ENCODE results near the gene TP73.
A peak's percentile ranks its signal among the peaks of the same experiment; 100 is the strongest.

TP73 gene

GRCh38 chr1:3775490-3776230 is 123.3 kb downstream of the TP73 start:
- Histone ChIP-seq H3K36me3 (ENCODE audit: insufficient read depth) (no peaks in the 10 kb centered on the region), H2AFZ (ENCODE audit: low read depth) (no peak overlapping the region), H3K27ac (no peak overlapping the region), H3K4me2 (0 out of 2 replicates have a peak overlapping the region, but pooled peaks have one; percentile 3), H4K20me1 (ENCODE audit: insufficient read depth) (no peaks in the 10 kb centered on the region), H3K4me3 (IDR thresholded peaks at IDR 0.05; ENCODE audit: insufficient read depth, low read depth, low read length) (no peak overlapping the region), H3K4me1 (ENCODE audit: low read depth, poor library complexity, severe bottlenecking) (peaks cover 15% of the 10 kb centered on the region), H3K79me2 (ENCODE audit: insufficient read depth, low read depth) (no peaks in the 10 kb centered on the region), H3K27me3 (ENCODE audit: insufficient read depth, low read depth) (peaks cover 6% of the 10 kb centered on the region; the same call in 1 of the 2 replicates), H3K9ac (no peak overlapping the region)
- TF ChIP-seq, protein P1, sequence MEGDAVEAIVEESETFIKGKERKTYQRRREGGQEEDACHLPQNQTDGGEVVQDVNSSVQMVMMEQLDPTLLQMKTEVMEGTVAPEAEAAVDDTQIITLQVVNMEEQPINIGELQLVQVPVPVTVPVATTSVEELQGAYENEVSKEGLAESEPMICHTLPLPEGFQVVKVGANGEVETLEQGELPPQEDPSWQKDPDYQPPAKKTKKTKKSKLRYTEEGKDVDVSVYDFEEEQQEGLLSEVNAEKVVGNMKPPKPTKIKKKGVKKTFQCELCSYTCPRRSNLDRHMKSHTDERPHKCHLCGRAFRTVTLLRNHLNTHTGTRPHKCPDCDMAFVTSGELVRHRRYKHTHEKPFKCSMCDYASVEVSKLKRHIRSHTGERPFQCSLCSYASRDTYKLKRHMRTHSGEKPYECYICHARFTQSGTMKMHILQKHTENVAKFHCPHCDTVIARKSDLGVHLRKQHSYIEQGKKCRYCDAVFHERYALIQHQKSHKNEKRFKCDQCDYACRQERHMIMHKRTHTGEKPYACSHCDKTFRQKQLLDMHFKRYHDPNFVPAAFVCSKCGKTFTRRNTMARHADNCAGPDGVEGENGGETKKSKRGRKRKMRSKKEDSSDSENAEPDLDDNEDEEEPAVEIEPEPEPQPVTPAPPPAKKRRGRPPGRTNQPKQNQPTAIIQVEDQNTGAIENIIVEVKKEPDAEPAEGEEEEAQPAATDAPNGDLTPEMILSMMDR (conservative IDR thresholded peaks at IDR 0.05; ENCODE audit: low read depth, low read length): peak; percentile 51; the same call in 1 of the 2 replicates

GRCh38 chr1:3776231-3776961 is 124.1 kb downstream of the TP73 start:
- peaks cover 15% of the 10 kb centered on the region for H3K4me1 ChIP-seq (ENCODE audit: low read depth, poor library complexity, severe bottlenecking)
- no peak overlapping the region for H3K4me3 ChIP-seq (IDR thresholded peaks at IDR 0.05; ENCODE audit: insufficient read depth, low read depth, low read length)
- no peak overlapping the region for H3K9ac ChIP-seq
- H3K36me3 ChIP-seq (ENCODE audit: insufficient read depth): peaks cover 5% of the 10 kb centered on the region; the same call in 1 of the 2 replicates
- TF ChIP-seq, protein P1 (conservative IDR thresholded peaks at IDR 0.05; ENCODE audit: low read depth, low read length): 0 out of 2 replicates have a peak, but pooled peaks have one; percentile 21
- no peaks in the 10 kb centered on the region for H3K27me3 ChIP-seq (ENCODE audit: insufficient read depth, low read depth)
- 0 out of 2 replicates have a peak overlapping the region, but pooled peaks have one; percentile 3 for H3K4me2 ChIP-seq
- no peak overlapping the region for H3K27ac ChIP-seq
- no peaks in the 10 kb centered on the region for H3K79me2 ChIP-seq (ENCODE audit: insufficient read depth, low read depth)
- H2AFZ ChIP-seq (ENCODE audit: low read depth): no peak overlapping the region
- H4K20me1 ChIP-seq (ENCODE audit: insufficient read depth): no peaks in the 10 kb centered on the region

- Histone ChIP-seq H3K36me3 (ENCODE audit: insufficient read depth) (peaks cover 8% of the 10 kb centered on the region; the same call in 1 of the 2 replicates), H3K4me2 (no peak overlapping the region), H3K4me3 (IDR thresholded peaks at IDR 0.05; ENCODE audit: insufficient read depth, low read depth, low read length) (no peak overlapping the region), H4K20me1 (ENCODE audit: insufficient read depth) (no peaks in the 10 kb centered on the region), H3K4me1 (ENCODE audit: low read depth, poor library complexity, severe bottlenecking) (peaks cover 9% of the 10 kb centered on the region), H3K9ac (no peak overlapping the region), H2AFZ (ENCODE audit: low read depth) (no peak overlapping the region), H3K27me3 (ENCODE audit: insufficient read depth, low read depth) (no peaks in the 10 kb centered on the region), H3K27ac (no peak overlapping the region), H3K79me2 (ENCODE audit: insufficient read depth, low read depth) (no peaks in the 10 kb centered on the region)
- TF ChIP-seq, protein P1 (conservative IDR thresholded peaks at IDR 0.05; ENCODE audit: low read depth, low read length): no peak
These were observed 124.8 kb downstream of the TP73 start for GRCh38 chr1:3777078-3777547.

DNA sequence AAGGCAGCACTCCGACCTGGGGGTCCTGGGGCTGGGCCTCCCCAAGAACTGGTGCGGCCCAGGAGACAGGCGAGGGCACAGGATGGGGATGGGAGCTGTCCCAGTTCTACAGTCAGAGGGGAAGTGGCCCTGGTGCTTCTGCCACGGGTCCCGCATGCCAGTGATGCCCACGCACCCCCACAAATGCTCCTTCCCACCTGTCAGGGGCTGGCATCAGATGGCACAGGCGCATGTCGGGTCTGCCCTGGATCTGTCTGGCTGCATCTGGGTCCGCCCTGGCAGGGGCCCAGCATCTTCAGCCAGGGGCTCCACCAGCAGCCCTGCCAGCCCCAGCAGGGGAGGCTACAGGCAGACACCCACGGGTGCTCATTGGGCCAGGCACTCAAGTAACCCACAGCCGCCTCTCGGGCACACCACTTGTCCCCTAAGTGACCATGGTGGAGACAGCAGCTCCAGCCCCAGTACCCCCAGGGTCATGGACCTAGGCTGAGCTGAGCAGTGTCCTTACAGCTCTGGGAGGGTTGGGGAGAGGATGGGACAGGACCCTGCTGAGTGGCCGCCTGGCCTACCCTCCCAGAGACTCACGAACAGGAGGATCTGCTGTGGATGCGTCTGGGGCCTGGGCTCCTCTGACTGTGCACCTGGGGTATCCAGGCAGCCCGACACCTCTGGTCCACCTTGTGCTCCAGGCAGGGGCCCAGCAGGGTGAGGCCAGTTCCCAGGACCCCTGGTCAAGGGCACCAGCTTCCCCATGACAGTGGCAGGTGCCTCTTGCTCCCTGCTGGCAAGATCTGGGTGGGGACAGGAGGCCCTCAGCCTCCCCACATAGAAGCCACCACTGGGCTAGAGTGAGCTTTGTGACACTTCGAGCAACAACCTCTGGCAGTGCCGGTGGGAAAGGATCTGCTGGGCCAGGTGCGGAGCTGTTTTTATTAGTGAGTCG is 125.6 kb downstream of the TP73 start:
- H3K79me2 ChIP-seq (ENCODE audit: insufficient read depth, low read depth): no peaks in the 10 kb centered on the region
- H3K4me1 ChIP-seq (ENCODE audit: low read depth, poor library complexity, severe bottlenecking): peaks cover 9% of the 10 kb centered on the region
- TF ChIP-seq, protein P1 (conservative IDR thresholded peaks at IDR 0.05; ENCODE audit: low read depth, low read length): no peak
- no peak overlapping the region for H3K9ac ChIP-seq
- H3K36me3 ChIP-seq (ENCODE audit: insufficient read depth): peaks cover 8% of the 10 kb centered on the region; the same call in 1 of the 2 replicates
- H2AFZ ChIP-seq (ENCODE audit: low read depth): no peak overlapping the region
- H4K20me1 ChIP-seq (ENCODE audit: insufficient read depth): no peaks in the 10 kb centered on the region
- no peak overlapping the region for H3K4me3 ChIP-seq (IDR thresholded peaks at IDR 0.05; ENCODE audit: insufficient read depth, low read depth, low read length)
- H3K27me3 ChIP-seq (ENCODE audit: insufficient read depth, low read depth): no peaks in the 10 kb centered on the region
- no peak overlapping the region for H3K27ac ChIP-seq
- H3K4me2 ChIP-seq: no peak overlapping the region

Measured in KMS-11 (cell line).